ENCODE results near the gene AFF1.

AFF1 gene, protein sequence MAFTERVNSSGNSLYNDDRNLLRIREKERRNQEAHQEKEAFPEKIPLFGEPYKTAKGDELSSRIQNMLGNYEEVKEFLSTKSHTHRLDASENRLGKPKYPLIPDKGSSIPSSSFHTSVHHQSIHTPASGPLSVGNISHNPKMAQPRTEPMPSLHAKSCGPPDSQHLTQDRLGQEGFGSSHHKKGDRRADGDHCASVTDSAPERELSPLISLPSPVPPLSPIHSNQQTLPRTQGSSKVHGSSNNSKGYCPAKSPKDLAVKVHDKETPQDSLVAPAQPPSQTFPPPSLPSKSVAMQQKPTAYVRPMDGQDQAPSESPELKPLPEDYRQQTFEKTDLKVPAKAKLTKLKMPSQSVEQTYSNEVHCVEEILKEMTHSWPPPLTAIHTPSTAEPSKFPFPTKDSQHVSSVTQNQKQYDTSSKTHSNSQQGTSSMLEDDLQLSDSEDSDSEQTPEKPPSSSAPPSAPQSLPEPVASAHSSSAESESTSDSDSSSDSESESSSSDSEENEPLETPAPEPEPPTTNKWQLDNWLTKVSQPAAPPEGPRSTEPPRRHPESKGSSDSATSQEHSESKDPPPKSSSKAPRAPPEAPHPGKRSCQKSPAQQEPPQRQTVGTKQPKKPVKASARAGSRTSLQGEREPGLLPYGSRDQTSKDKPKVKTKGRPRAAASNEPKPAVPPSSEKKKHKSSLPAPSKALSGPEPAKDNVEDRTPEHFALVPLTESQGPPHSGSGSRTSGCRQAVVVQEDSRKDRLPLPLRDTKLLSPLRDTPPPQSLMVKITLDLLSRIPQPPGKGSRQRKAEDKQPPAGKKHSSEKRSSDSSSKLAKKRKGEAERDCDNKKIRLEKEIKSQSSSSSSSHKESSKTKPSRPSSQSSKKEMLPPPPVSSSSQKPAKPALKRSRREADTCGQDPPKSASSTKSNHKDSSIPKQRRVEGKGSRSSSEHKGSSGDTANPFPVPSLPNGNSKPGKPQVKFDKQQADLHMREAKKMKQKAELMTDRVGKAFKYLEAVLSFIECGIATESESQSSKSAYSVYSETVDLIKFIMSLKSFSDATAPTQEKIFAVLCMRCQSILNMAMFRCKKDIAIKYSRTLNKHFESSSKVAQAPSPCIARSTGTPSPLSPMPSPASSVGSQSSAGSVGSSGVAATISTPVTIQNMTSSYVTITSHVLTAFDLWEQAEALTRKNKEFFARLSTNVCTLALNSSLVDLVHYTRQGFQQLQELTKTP

GRCh38 chr4:86934771-86935565, at the start of gene AFF1:
AFF1 (plus strand) TSS chr4:86935011; CDS start chr4:86948534, 13,523 bp downstream.
- DNase-seq (ENCODE audit: low read depth in 3 of 3): peak; percentile 71 to 85 (median 71)

GRCh38 chr4:86890790-86891189, 44.0 kb upstream of the AFF1 start:
- DNase-seq (ENCODE audit: low read depth in 3 of 3): no peak

DNA sequence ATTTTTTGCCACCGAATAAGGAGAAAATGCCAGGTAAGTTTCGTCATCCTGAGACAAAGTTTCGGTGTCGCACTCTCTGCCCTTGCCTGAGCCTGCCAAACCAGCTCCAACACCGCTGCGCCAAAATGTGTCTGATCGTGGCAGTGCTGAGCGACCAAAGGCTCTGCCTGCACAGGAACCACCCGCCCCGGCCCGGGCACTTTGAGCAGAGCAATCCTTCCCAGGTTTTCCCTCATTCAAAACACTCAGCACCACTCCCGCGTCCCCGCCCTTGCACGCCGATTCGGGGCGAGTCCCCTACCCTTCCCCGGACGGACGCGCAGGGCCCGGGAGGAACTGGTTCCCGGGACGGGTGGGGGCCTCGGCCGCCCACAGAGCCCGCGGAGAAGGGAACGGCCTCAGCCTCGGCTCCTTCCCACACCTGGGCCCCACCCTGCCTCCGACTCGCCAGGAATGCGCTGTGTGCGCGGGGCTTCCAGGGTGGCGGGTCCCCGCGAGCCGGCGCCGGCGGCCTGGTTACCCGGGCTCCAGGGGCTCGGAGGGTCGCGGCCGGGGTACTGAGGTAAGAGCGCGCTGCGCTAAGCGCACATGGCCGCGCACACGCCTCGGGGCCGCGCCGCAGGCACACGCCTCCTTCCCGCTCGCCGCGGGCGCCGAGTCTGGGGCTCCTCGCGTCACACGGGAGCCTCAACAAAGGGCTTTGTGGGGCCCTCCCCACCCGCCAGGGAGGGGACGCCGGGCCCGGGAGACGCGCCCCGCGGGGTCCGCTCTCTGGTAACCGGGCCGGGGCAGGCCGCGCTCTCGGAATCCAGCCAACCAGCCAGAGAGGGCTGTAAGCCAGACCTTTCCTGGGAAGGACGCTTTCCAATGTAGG, 42.8 kb upstream of the AFF1 start, which contains the start of gene C4orf36:
Gene C4orf36, minus strand, starts transcription at position 661 of the 874 bp plus-strand sequence. CDS start 902 bp downstream, outside the sequence.
- peak in 1 of 3 experiments; percentile 52 for DNase-seq (ENCODE audit: low read depth in 3 of 3)

GRCh38 chr4:86892636-86892960, 42.2 kb upstream of the AFF1 start:
- DNase-seq (ENCODE audit: low read depth in 3 of 3): no peak

GRCh38 chr4:86893136-86893535, 41.7 kb upstream of the AFF1 start:
- DNase-seq (ENCODE audit: low read depth in 3 of 3): no peak

- DNase-seq (ENCODE audit: low read depth in 3 of 3): no peak
Observed at GRCh38 chr4:86894455-86894854, 40.4 kb upstream of the AFF1 start.

DNA sequence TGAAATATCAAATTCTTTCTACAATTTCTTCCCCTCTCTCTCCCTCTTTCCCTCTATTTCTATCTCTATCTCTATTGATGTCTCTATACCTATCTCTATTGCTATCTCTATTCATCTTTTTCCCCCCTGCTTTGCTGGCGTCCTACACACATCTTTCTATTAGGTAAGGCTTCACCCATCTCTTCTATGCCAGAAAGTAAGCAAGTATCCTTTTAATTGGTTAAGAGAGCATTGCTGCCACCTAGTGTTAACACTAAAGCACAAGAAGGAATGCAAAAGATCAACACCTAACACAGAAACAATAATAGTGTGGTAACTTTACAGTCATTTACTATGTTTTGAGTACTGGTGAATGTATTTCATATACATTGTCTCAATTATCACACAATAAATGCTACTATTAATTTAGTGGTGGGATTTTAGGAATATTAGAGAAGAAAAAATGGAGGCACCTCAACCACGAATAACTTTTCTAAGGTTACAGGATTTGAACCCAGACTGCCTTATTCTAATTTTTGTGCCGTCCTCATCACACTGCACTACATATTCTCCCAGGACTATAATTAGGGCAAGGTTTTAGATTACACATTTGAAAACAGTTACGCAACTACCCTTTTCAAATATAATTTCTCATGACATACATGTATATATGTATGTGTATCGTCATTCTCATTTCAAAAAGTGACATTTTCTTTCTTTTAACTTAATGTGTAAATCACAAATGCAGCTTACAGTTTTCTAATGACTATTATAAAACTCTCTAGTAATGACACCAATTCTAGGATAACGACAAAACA, 38.9 kb upstream of the AFF1 start:
- DNase-seq (ENCODE audit: low read depth in 3 of 3): no peak

DNA sequence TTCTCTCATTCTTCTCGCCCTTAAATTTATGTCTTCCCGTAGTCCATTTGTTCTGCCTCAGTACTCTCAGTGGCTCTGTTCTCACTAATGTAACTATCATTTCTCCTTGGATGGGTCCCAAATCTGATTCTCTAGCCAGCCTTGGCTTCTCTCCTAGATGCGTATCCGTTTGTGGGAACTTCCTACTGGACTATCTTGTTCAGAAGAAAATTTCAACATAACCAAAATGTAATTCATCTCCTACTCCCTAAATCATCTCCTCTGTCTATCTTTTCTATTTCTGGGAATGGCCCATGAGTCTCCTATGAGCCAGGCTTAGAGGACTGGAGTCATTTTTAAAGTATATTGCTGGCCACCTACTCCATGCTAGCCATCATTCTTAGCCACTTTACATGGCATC, 38.2 kb upstream of the AFF1 start:
- no peak for DNase-seq (ENCODE audit: low read depth in 3 of 3)

DNA sequence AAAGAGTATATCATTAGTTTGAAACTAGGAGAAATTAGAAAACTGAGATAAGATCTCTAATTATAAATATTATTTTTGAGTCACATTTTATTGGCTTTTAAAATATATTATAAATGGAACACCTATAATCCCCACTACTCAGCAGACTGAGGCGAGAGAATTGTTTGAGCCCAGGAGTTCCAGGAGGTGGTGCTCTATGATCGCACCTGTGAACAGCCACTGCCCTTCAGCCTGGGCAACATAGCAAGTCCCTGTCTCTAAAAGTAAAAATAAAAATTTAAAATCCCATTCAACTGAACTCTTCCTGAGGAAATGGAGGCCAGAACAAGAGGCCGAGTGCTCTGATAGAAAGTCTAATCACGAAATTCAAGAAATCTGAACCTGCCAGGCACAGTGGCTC, 36.2 kb upstream of the AFF1 start:
- DNase-seq (ENCODE audit: low read depth in 3 of 3): no peak

- no peak for DNase-seq (ENCODE audit: low read depth in 3 of 3)
Observed at GRCh38 chr4:86901864-86902263, 32.9 kb upstream of the AFF1 start.

DNA sequence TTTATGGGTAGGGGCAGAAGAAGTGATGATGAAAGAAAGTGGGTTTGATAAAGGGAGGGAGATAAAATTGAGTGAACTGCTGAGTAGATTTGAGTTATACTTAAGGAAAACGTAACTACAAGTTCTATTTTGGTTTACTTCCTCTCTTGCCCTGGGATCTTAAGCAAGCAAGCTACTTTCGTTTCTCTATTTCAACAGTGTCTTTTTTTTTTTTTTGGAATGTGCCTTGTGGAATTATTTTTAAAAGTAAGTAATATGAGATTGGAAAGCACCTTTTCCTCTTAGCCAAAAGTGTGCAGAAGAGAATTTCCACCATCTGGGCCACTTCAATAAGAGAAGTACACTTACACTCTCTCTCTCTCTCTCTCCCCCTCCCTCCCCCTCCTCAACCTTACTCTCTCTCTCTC, 26.6 kb upstream of the AFF1 start:
- DNase-seq (ENCODE audit: low read depth in 3 of 3): no peak

DNA sequence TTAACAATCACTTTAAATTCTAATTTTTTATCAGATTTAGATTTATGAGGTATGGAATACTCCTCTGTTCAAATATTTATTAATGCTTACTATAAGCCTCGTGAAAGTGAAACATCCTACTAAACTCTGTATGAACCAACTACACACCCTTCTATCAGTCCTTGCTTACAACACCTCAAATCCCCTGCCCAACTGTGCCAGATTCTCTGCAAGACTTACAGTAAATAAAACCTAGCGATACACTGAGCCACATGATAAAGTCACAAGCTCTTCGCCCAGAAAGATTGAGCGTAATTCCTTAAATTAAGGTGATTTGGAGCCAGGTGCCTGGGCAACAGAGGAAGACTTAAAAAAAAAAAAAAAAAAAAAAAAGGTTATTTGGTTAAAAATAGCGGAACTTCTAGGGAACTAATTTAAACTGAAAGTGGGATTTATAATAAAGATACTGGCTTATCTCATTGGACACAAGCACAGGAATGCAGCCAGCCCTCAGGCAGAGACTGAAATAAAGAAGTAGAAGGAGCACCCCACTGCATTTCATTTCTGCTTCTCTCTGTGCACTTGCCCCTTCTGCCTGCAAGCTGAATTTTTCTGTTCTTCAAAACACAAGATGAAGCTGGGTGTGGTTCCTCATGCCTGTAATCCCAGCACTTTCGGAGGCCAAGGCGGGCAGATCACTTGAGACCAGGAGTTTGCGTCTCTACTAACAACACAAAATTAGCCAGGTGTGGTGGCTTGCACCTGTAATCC, 25.1 kb upstream of the AFF1 start:
- no peak for DNase-seq (ENCODE audit: low read depth in 3 of 3)

DNA sequence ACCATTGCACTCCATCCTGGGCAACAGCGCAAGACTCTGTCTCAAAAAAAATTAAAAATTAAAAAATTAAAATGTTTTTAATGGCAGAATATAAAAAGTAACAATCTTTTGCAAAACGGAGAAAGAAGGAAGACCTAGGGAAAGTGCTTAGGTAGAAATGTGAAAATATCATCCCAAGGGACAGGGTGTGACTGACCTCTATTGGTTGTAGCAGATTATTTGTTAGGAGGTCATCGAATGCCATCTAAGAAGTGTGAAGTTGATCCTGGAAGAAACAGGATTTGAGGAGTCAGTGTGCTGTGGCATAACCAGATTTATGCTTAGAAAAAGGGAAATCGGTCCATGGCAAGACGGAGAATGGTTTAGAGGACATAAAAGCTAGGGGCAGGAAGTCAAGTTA, 24.4 kb upstream of the AFF1 start:
- no peak for DNase-seq (ENCODE audit: low read depth in 3 of 3)

DNA sequence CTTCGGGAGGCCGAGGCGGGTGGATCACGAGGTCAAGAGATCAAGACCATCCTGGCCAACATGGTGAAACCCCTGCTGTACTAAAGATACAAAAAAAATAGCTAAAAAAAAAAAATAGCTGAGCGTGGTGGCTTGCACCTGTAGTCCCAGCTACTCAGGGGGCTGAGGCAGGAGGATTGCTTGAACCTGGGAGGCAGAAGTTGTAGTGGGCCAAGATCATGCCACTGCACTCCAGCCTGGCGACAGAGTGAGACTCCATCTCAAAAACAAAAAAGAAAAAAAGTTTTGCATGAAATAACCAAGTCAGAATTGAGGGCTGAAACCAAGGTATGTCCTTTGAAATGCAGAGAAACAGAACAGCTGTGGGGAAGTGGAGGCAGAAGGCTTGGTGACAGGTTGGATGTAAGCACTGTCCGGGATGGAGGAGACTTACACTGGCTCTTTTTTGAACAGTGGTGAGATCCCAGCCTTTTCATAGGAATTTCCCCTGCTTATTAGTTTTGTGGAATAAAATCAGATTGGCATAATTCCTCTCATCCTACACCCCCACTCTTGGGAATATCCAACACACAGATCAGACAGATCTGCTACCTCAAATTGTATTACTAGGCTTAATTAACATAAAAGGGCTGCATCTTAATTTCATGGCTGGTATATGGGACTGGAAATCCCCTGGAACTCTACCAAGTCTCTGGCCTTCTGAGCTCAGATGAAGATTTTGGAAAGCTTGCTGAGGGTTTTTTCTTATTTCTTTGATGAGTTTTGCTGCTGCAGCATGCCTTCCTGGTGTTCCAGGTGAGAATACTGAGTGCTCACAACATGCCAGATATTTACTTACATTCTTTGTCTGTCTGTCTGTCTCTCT, 23.8 kb upstream of the AFF1 start:
- DNase-seq (ENCODE audit: low read depth in 3 of 3): no peak

GRCh38 chr4:86916392-86916791, 18.4 kb upstream of the AFF1 start:
- no peak for DNase-seq (ENCODE audit: low read depth in 3 of 3)

DNA sequence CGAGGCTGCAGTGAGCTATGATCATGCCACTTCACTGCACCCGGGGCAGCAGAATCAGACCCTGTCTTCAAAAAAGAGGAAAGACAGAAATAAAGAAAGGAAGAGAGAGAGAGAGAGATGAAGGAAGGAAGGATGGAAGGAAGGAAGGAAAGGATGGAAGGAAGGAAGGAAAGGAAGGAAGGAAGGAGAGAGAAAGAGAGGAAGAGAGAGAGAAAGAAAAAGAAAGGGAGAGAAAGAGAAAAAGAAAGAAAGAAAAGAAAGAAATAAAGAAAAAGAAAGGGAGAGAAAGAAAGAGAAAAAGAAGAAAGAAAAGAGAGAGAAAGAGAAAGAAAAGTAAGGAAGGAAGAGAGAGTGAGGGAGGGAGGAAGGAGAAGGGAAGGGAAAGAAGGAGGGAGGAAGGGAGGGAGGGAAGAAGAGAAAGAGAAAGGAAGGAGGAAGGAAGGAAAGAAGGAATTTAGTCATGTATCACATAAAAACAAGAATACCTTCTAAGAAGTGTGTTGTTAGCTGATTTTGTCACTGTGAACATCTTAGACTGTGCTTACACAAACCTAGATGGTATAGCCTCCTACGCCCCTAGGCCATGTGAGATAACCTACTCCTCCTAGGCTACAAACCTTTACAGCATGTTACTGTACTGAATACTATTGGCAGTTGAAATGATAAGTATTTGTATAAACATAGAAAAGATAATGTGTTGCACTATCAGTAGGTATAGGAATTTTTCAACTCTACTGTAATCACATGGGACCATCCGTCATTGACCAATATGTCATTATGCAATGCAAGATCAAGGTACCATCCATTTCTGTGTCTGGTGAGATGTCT, 17.4 kb upstream of the AFF1 start:
- DNase-seq (ENCODE audit: low read depth in 3 of 3): no peak

DNA sequence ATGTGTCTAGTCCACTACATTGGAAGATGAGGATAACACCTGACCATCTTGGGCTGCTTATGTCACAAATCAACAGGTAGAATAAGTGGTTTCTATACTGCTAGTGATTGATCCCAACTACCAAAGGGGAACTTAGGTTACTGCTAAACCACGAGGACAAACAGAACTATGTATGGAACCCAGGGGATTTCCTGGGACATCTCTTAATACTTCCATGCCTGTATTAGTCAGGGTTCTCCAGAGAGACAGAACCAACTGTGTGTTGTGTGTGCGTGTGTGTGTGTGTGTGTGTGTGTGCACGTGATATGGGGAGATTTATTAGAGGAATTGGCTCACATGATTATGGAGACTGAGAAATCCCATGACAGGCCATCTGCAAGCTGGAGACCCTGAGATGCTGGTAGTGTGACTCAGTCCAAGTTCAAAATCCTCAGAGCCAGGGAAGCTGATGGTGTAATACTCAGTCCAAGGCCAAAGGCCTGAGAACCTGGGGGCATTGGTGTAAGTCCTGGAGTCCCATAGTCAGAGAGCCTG, 16.2 kb upstream of the AFF1 start:
- DNase-seq (ENCODE audit: low read depth in 3 of 3): no peak

All from stimulated activated CD4-positive, alpha-beta T cell treated with anti-CD3 and anti-CD28 coated beads, TNF-alpha, amount 100 ng/mL, for 24 hours (primary cell).